ENCODE data around the gene PDE4D.

The PDE4D gene

DNA sequence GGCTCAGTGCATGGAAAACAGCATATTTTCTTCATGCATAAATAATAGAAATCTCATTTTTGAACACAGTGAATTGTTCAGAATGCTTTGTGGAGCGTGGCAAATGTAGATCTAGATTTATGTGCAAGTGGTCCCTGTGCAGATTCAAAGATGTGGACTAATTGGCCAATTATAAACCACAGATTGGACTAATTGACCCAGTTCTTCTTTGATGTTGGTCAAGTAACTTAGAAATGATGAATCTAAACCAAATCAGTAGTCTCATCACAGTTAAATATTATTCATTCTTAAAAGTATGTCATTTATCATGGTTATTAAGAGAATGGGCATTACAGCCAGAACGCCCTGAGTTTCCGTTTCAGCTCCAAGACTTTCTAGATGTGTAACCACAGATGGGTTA lies 11.7 kb upstream of the PDE4D start:
- no peaks in the 10 kb centered on the region for H3K27me3 ChIP-seq (ENCODE audit: insufficient read depth, poor library complexity, severe bottlenecking)
- DNase-seq (ENCODE audit: low read depth in 1 of 2, low spot score in 1 of 2) = no peak

GRCh38 chr5:59897075-59897474 lies 3.5 kb upstream of the PDE4D start:
- TF ChIP-seq GABPA (IDR thresholded peaks at IDR 0.05; ENCODE audit: low read depth) = no peak
- no peaks in the 10 kb centered on the region for H3K27me3 ChIP-seq (ENCODE audit: insufficient read depth, poor library complexity, severe bottlenecking)
- no peak overlapping the region for H3K27ac ChIP-seq (replicated peaks)
- DNase-seq (ENCODE audit: low read depth in 1 of 2, low spot score in 1 of 2) = no peak
- no peak overlapping the region for H3K4me3 ChIP-seq (replicated peaks; ENCODE audit: insufficient read depth, low read length)

More for the DNA sequence above, 11.7 kb upstream of the PDE4D start:
- Histone ChIP-seq H3K27ac (replicated peaks) (no peak overlapping the region), H3K4me3 (replicated peaks; ENCODE audit: insufficient read depth, low read length) (no peak overlapping the region)
- TF ChIP-seq POLR2AphosphoS5 (IDR thresholded peaks at IDR 0.05; ENCODE audit: low read depth) (no peak), GABPA (IDR thresholded peaks at IDR 0.05; ENCODE audit: low read depth) (no peak), REST (IDR thresholded peaks at IDR 0.05; ENCODE audit: insufficient replicate concordance, low read depth) (no peak), CTCF (IDR thresholded peaks at IDR 0.05; ENCODE audit: insufficient read depth, low read length) (no peak), SPI1 (IDR thresholded peaks at IDR 0.05; ENCODE audit: borderline replicate concordance, low read depth) (no peak)

DNA sequence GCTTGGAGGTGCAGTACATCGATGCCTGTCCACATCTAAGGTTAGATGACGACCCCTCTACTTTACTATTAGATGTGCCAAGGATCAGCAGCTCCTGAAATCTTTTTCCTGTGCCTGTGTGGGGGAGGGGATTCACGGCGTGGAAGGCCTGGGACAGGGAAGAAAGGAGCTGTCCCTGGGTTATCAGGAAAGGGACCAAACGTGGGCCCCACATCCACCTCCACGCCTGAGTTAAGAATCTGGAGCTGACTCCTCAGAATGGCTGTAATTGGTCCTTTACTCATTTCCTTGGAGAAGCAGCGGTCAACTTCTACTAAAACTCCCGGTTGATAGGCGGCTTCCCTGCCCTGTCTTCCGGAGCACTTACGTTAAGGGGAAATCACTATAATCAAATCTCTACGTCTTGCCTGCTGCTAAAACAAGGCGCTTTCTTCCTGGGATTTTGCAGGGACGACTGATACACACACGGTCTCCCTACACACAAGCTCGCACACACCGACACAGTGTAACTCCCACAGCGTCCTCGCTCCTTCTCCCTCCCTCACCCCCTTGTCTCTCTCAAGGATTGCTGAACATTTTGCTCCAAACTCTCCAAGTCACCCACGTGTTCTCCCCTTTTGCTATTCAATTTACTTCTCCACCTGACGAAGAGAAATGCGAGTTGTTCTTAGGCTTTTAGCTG lies 1.4 kb downstream of the PDE4D start:
- no peak for TF ChIP-seq POLR2AphosphoS5 (IDR thresholded peaks at IDR 0.05; ENCODE audit: low read depth)
- no peak for TF ChIP-seq SPI1 (IDR thresholded peaks at IDR 0.05; ENCODE audit: borderline replicate concordance, low read depth)
- no peak for TF ChIP-seq REST (IDR thresholded peaks at IDR 0.05; ENCODE audit: insufficient replicate concordance, low read depth)
- TF ChIP-seq GABPA (IDR thresholded peaks at IDR 0.05; ENCODE audit: low read depth) = no peak
- no peak for TF ChIP-seq CTCF (IDR thresholded peaks at IDR 0.05; ENCODE audit: insufficient read depth, low read length)
- H3K27me3 ChIP-seq (ENCODE audit: insufficient read depth, poor library complexity, severe bottlenecking) = no peaks in the 10 kb centered on the region
- H3K4me3 ChIP-seq (replicated peaks; ENCODE audit: insufficient read depth, low read length) = no peak overlapping the region

GRCh38 chr5:59887274-59887673 lies 6.3 kb downstream of the PDE4D start:
- Histone ChIP-seq H3K4me3 (replicated peaks; ENCODE audit: insufficient read depth, low read length) (no peak overlapping the region), H3K27ac (replicated peaks) (no peak overlapping the region), H3K27me3 (ENCODE audit: insufficient read depth, poor library complexity, severe bottlenecking) (no peaks in the 10 kb centered on the region)
- no peak for TF ChIP-seq POLR2AphosphoS5 (IDR thresholded peaks at IDR 0.05; ENCODE audit: low read depth)
- no peak for TF ChIP-seq CTCF (IDR thresholded peaks at IDR 0.05; ENCODE audit: insufficient read depth, low read length)
- no peak for TF ChIP-seq GABPA (IDR thresholded peaks at IDR 0.05; ENCODE audit: low read depth)
- TF ChIP-seq REST (IDR thresholded peaks at IDR 0.05; ENCODE audit: insufficient replicate concordance, low read depth) = no peak
- no peak for TF ChIP-seq SPI1 (IDR thresholded peaks at IDR 0.05; ENCODE audit: borderline replicate concordance, low read depth)
- DNase-seq (ENCODE audit: low read depth in 1 of 2, low spot score in 1 of 2) = no peak

More for the DNA sequence above, 1.4 kb downstream of the PDE4D start:
- no peak for DNase-seq (ENCODE audit: low read depth in 1 of 2, low spot score in 1 of 2)
- no peak overlapping the region for H3K27ac ChIP-seq (replicated peaks)
